AG09319 (cell line): ENCODE data around the gene KCNK6.
"Not testable (repeated sequence)": the region's sequence is repeated elsewhere in the genome, so short reads cannot be mapped to it uniquely, and the experiment has no call there.

Experiments used
- DNase-seq: peaks from one replicate; pipeline ENCODE4 v3.0.0-alpha.2; 2010; ENCODE audit warnings: low read depth; ENCODE audit errors: extremely low read depth
- TF ChIP-seq, protein P1 (sequence below): IDR thresholded peaks from 2 replicates; pipeline ENCODE4 v1.5.1; 2011; ENCODE audit warnings: low read depth, mild to moderate bottlenecking, inconsistent platforms, low read length, moderate library complexity

The KCNK6 gene

DNA sequence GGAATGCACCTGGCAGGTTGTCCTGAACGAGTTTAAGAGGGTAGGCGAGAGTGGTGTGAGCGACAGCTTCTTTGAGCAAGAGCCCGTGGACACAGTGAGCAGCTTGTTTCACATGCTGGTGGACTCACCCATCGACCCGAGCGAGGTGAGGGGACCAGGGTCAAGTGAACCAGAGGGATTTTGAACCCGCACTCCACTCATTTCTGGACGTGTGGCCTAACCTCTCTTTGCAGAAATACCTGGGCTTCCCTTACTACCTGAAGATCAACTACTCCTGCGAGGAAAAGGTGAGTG, 17.7 kb downstream of the KCNK6 start:
- no peak for DNase-seq
- TF ChIP-seq, protein P1, sequence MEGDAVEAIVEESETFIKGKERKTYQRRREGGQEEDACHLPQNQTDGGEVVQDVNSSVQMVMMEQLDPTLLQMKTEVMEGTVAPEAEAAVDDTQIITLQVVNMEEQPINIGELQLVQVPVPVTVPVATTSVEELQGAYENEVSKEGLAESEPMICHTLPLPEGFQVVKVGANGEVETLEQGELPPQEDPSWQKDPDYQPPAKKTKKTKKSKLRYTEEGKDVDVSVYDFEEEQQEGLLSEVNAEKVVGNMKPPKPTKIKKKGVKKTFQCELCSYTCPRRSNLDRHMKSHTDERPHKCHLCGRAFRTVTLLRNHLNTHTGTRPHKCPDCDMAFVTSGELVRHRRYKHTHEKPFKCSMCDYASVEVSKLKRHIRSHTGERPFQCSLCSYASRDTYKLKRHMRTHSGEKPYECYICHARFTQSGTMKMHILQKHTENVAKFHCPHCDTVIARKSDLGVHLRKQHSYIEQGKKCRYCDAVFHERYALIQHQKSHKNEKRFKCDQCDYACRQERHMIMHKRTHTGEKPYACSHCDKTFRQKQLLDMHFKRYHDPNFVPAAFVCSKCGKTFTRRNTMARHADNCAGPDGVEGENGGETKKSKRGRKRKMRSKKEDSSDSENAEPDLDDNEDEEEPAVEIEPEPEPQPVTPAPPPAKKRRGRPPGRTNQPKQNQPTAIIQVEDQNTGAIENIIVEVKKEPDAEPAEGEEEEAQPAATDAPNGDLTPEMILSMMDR, result no peak

DNA sequence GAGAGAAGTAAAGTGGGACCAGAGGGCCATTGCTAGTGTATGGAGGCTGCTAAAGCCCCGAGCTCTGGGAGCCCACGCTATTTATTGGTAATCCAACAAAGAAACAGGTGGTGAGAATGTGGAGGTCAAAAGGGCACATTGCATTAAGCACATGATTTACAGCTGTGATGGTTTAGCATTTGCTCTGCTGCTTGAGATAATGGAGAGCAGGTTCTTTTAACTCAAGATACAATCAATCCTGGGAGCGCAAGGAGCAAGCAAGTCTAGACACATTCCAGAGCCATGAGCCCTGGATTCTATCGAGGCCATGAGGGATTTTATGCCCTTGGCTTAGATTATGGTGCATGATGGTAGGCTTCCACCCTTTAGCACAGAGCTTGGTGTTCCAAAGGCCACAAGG, 19.4 kb downstream of the KCNK6 start:
- DNase-seq, result not testable (repeated sequence)

DNA sequence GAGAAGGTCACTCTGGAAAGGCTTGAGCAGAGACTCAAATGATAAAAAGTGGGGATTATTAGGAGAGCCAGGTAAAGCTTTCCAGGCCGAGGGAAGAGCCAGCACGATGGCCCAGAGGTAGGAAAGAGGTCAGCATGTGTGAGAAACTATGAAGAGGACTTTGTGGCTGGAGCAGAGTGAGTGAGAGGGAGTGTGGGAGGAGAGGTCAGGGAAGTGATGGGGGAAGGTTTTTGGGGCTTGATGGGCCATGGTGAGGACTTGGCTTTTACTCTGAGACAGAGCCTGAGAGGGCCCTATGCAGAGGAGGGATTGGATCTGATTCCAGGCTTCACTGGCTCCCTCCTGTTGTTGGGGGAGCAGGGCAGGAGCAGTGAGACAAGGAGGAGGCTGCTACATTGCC, 21.3 kb downstream of the KCNK6 start:
- no peak for DNase-seq
- TF ChIP-seq, protein P1, result no peak

DNA sequence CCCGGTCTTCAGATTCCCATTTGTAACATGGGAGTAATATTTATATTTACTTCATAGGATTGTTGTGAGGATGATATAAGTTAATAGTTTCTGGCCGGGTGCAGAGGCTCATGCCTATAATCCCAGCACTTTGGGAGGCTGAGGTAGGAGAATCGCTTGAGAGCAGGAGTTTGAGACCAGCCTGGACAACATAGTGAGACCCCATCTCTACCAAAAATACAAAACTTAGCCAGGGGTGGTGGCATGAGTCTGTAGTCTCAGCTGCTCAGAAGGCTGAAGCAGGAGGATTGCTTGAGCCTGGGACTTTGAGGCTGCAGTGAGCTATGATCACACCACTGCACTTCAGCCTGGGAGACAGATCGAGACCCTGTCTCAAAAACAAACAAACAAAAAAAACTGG, 27.2 kb downstream of the KCNK6 start:
- TF ChIP-seq, protein P1, result no peak
- DNase-seq, result no peak

DNA sequence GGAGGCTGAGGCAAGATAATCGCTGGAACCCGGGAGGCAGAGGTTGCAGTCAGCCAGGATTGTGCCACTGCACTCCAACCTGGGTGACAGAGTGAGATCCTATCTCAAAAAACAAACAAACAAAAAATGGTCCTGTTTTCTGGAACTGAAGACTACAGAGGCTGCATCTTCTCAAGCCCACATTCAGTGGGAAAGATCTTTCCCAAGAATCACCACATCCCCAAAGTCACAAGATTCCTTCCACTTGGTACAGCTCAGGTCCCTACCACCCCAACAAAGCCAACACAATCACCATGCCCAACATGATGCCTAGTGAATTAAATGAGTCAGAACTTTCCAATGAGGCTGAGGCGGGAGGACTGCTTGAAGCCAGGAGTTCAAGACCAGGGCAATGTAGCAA, 31.2 kb downstream of the KCNK6 start:
- TF ChIP-seq, protein P1, result no peak

DNA sequence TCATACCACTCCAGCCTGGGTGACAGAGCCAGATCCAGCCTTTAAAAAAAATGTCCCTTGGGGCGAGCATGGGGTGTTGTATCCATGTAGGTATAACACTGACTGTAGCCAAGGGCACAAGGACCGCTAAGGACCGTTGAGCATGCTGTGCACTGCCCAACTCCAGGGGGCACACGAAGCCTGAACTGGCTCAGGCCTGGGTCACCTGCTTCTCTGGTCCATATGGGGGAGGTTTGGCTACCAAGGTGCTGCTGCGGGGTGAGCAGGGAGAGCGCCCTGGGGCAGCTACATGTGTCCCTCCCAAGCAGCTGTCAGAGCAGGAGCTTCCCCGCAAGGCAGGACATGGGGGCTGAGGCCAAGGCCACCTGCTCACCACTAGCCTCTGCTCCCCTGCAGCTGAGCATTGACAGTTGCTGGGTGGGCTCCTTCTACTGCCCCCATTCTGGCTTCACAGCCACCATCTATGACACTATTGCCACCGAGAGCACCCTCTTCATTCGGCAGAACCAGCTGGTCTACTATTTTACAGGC, 32.3 kb downstream of the KCNK6 start:
- TF ChIP-seq, protein P1, result no peak
- DNase-seq, result no peak

More for the DNA sequence above, 31.2 kb downstream of the KCNK6 start:
- no peak for DNase-seq

DNA sequence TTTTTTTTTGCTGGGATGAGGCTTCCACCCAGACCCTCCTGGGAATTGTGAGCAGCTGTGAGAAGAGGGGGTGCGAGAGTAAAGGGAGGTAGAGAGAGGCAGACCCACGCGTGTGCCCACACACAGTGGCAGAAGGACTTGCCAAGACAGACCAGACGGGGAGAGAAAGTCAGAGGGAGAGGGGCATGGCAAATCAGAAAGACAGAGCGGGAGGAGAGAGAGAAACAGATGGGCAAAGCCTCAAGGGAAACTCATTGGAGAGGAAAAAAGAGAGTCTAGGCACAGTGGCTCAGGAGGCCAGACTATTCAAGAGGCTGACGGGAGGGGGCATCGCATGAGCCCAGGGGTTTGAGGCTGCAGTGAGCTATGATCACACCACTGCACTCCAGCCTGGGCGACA, 33.0 kb downstream of the KCNK6 start:
- no peak for DNase-seq
- TF ChIP-seq, protein P1, result no peak
